ENCODE data around the gene LRRC8B.

- no peak for TF ChIP-seq CTCF (conservative IDR thresholded peaks at IDR 0.05; ENCODE audit: low read length)
- no peak for TF ChIP-seq EZH2phosphoT487 (IDR thresholded peaks at IDR 0.05; ENCODE audit: borderline replicate concordance)
Observed at GRCh38 chr1:89608984-89609725, 84.5 kb downstream of the LRRC8B start.

Measured in Loucy (cell line).